NT2/D1 (cell line): ENCODE results near the gene ZNF33A.
"Not testable (repeated sequence)": the region's sequence is repeated elsewhere in the genome, so short reads cannot be mapped to it uniquely, and the experiment has no call there.

Experiments used
- DNase-seq: peaks from one replicate; pipeline ENCODE4 v3.0.0-alpha.2; 2011; ENCODE audit warnings: low read depth, low spot score
- H3K27me3 ChIP-seq: 2 replicates; pipeline ENCODE4 v1.6.0; 2011; ENCODE audit warnings: mild to moderate bottlenecking; ENCODE audit not compliant: insufficient read length, insufficient read depth
- H3K36me3 ChIP-seq: 2 replicates; pipeline ENCODE4 v1.6.1; 2011; ENCODE audit warnings: mild to moderate bottlenecking, low read length, mixed read lengths; ENCODE audit not compliant: insufficient read depth, insufficient read length
- H3K4me1 ChIP-seq: 2 replicates; pipeline ENCODE4 v1.5.1; 2011; ENCODE audit not compliant: insufficient read depth, insufficient read length
- H3K4me3 ChIP-seq: 2 replicates; pipeline ENCODE4 v1.5.1; 2011; ENCODE audit warnings: low read depth; ENCODE audit not compliant: insufficient read length
- H3K9ac ChIP-seq: 2 replicates; pipeline ENCODE4 v1.6.0; 2011; ENCODE audit warnings: low read depth; ENCODE audit not compliant: insufficient read length
- H3K9me3 ChIP-seq: 2 replicates; pipeline ENCODE4 v1.5.1; 2011; ENCODE audit warnings: mild to moderate bottlenecking, low read length; ENCODE audit not compliant: insufficient read depth
- SUZ12 ChIP-seq: IDR thresholded peaks from 2 replicates; pipeline ENCODE4 v1.6.1; 2011; ENCODE audit not compliant: insufficient read length, insufficient read depth; ENCODE audit errors: extremely low read depth
- YY1 ChIP-seq: IDR thresholded peaks from 2 replicates; pipeline ENCODE4 v1.6.1; 2011; ENCODE audit not compliant: insufficient read length, insufficient read depth
- ZNF274 ChIP-seq: IDR thresholded peaks from 2 replicates; pipeline ENCODE4 v1.6.1; 2011; ENCODE audit warnings: mild to moderate bottlenecking, low read depth, low read length

ZNF33A gene

DNA sequence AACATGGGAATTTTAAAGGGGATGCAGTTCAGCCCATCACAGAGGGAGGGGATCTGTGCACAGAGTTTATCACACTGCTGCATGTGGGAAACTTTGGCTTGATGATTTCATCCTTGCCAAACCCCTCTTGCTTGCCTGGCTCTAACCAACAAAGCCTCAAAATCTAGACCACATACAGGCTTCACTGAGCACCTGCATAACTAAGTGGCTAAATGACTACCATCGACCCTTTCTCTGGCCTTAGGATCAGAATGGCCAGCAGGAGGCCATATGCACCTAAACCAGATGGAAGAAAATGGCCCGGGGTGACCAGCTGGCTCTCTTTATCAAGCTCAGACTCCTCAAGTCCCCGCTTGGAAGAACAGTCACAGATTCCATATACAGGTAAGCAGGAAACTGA is 18.4 kb upstream of the ZNF33A start:
- Histone ChIP-seq H3K4me1 (no peaks in the 10 kb centered on the region), H3K9ac (no peak overlapping the region), H3K36me3 (no peaks in the 10 kb centered on the region), H3K9me3 (peaks cover 9% of the 10 kb centered on the region; the same call in 1 of the 2 replicates), H3K4me3 (no peak overlapping the region), H3K27me3 (no peaks in the 10 kb centered on the region)
- TF ChIP-seq YY1, result no peak
- TF ChIP-seq ZNF274, result no peak
- TF ChIP-seq SUZ12, result no peak
- no peak for DNase-seq

DNA sequence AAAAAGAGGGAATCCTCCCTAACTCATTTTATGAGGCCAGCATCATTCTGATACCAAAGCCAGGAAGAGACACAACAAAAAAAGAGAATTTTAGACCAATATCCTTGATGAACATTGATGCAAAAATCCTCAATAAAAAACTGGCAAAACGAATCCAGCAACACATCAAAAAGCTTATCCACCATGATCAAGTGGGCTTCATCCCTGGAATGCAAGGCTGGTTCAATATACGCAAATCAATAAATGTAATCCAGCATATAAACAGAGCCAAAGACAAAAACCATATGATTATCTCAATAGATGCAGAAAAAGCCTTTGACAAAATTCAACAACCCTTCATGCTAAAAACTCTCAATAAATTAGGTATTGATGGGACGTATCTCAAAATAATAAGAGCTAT is 11.6 kb upstream of the ZNF33A start:
- not testable (repeated sequence) for H3K9me3 ChIP-seq, H3K4me1 ChIP-seq, H3K4me3 ChIP-seq, H3K9ac ChIP-seq, H3K36me3 ChIP-seq, DNase-seq, H3K27me3 ChIP-seq

DNA sequence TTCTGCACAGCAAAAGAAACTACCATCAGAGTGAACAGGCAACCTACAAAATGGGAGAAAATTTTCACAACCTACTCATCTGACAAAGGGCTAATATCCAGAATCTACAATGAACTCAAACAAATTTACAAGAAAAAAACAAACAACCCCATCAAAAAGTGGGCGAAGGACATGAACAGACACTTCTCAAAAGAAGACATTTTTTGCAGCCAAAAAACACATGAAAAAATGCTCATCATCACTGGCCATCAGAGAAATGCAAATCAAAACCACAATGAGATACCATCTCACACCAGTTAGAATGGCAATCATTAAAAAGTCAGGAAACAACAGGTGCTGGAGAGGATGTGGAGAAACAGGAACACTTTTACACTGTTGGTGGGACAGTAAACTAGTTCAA is 10.0 kb upstream of the ZNF33A start:
- H3K4me1 ChIP-seq, H3K9me3 ChIP-seq, H3K4me3 ChIP-seq, H3K27me3 ChIP-seq, H3K9ac ChIP-seq, DNase-seq, H3K36me3 ChIP-seq: not testable (repeated sequence)

DNA sequence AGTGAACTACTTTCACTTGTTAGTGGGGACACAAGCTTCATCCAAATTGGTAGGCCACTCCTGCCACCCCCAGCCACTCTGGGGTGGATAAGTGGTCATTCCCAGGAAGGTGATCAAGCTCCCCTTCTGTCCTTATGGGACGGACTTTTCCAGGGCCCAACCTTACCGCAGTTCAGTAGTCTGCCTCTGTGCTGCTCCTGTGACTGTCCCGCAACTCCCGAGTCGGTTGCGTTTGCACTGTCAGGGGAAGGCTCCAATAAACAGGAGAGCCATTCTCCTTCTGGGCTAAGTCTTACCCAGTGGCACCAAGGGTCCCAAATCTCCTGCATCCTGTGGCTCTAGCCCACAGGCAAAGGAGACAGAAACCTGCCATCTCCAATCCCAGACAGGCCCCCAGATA is 7.4 kb upstream of the ZNF33A start:
- DNase-seq, result no peak
- H3K4me3 ChIP-seq, result no peak overlapping the region
- no peaks in the 10 kb centered on the region for H3K9me3 ChIP-seq
- no peaks in the 10 kb centered on the region for H3K36me3 ChIP-seq
- H3K27me3 ChIP-seq, result no peaks in the 10 kb centered on the region
- no peak overlapping the region for H3K9ac ChIP-seq
- no peaks in the 10 kb centered on the region for H3K4me1 ChIP-seq
- no peak for TF ChIP-seq ZNF274

DNA sequence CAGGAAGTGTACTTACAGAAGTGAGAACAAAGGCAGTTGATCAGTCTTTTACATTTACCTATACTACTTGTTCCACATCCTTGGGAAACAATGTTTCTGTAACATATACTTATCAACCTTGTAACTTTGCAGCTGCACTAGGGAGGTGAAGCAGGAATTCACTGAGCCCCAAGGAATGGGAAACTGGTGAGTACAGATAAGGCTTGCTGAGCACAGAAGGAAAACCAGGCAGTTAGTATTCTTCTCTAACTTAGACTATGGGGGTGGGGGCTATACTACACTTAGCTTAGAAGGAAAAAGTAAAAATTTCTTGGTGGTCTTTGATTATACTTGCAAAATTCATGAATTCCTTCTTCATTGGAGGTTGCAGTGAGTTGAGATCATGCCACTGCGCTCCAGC is 6.9 kb upstream of the ZNF33A start:
- no peak for TF ChIP-seq YY1
- TF ChIP-seq ZNF274, result no peak
- TF ChIP-seq SUZ12, result no peak
- no peak for DNase-seq
- H3K4me3 ChIP-seq, result no peak overlapping the region
- H3K9ac ChIP-seq, result no peak overlapping the region
- no peaks in the 10 kb centered on the region for H3K27me3 ChIP-seq
- H3K36me3 ChIP-seq, result no peaks in the 10 kb centered on the region
- H3K4me1 ChIP-seq, result no peaks in the 10 kb centered on the region
- no peaks in the 10 kb centered on the region for H3K9me3 ChIP-seq

DNA sequence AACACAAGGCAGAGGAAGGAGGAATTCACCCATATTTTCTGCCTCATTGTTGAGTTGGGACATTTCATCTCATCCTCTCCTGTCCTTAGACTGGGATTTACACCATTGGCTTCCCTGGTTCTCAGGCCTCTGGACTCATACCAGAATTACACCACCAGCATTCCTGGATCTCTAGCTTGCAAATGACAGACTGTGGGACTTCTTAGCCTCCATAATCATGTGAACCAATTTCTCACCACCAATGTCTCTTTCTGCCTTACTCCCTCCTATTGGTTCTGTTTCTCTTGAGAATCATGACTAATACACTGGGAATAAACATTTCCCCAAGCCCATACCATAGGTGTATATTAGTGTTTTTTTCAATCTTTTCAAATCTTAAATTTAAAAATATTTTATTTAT is 2.9 kb upstream of the ZNF33A start:
- Histone ChIP-seq H3K36me3 (peaks cover 3% of the 10 kb centered on the region), H3K4me3 (no peak overlapping the region), H3K9me3 (no peaks in the 10 kb centered on the region), H3K4me1 (no peaks in the 10 kb centered on the region), H3K9ac (no peak overlapping the region), H3K27me3 (no peaks in the 10 kb centered on the region)
- TF ChIP-seq SUZ12 (no peak), ZNF274 (no peak), YY1 (no peak)
- DNase-seq, result no peak

DNA sequence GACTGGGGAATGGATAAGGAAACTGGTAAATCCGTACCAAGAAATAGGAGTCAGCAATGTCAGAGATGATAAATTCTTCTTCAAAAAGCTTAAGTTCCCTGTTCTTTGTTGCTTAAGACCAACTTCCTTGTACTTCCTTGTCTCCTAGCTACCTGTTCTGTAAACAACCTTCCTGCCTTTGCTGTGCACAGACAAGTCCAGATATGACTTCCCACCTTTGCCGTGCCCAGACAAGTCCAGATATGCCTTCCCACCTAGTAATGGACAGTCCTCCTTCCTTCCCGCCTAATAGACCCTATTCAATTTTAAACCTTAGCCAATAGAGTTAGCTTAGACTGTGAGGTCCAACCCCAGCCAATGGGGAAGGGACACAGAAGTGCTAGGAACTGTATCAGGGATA is 2.5 kb upstream of the ZNF33A start:
- Histone ChIP-seq H3K36me3 (peaks cover 7% of the 10 kb centered on the region), H3K27me3 (no peaks in the 10 kb centered on the region), H3K4me1 (no peaks in the 10 kb centered on the region), H3K9me3 (no peaks in the 10 kb centered on the region), H3K4me3 (no peak overlapping the region), H3K9ac (no peak overlapping the region)
- no peak for DNase-seq
- TF ChIP-seq SUZ12 (no peak), ZNF274 (no peak), YY1 (no peak)

DNA sequence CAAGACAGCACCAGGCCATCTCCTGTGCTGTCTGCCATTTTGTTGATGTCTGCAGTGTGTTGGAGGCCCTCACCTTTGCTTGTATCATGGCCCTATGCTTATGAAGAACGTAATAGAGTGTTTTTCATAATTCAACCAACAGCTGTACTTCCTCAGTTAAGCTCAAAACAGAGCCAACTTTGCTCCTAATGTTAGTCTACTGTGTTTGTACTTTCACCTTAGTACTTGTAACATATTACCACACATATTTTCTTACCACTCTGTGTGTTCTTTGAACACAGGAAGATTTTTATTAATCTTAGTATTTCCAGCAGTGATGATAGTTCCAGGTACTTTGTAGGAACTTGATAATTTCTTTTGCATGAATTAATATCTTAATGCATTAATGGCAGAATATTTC is 5.9 kb downstream of the ZNF33A start:
- peaks cover 61% of the 10 kb centered on the region for H3K36me3 ChIP-seq
- H3K27me3 ChIP-seq, result no peaks in the 10 kb centered on the region
- TF ChIP-seq SUZ12 (no peak), YY1 (no peak), ZNF274 (no peak)
- no peak for DNase-seq
- H3K4me3 ChIP-seq, result no peak overlapping the region
- H3K4me1 ChIP-seq, result no peaks in the 10 kb centered on the region
- H3K9me3 ChIP-seq, result no peaks in the 10 kb centered on the region
- H3K9ac ChIP-seq, result no peak overlapping the region

DNA sequence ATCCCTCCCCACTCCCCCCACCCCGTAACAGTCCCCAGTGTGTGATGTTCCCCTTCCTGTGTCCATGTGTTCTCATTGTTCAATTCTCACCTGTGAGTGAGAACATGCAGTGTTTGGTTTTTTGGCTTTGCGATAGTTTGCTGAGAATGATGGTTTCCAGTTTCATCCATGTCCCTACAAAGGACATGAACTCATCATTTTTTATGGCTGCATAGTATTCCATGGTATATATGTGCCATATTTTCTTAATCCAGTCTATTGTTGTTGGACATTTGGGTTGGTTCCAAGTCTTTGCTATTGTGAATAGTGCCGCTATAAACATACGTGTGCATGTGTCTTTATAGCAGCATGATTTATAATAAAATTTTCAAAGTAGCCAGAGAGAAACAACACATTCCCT is 8.6 kb downstream of the ZNF33A start:
- DNase-seq, H3K4me3 ChIP-seq, H3K9me3 ChIP-seq, H3K9ac ChIP-seq, H3K27me3 ChIP-seq, H3K4me1 ChIP-seq: not testable (repeated sequence)
- peaks cover 49% of the 10 kb centered on the region for H3K36me3 ChIP-seq
